IMR-90 (cell line): Measurements from ENCODE around the gene LECT2.

ENCODE experiments used
- BHLHE40 ChIP-seq: fragments of 150-350 bp; IDR thresholded peaks from 2 replicates; pipeline ENCODE4 v1.6.1; 2016; ENCODE audit warnings: mild to moderate bottlenecking, low read depth, low read length
- CHD1 ChIP-seq: IDR thresholded peaks from 2 replicates; pipeline ENCODE4 v1.6.1; 2012; ENCODE audit warnings: low read depth, low read length, improper control_type of control experiment
- CTCF ChIP-seq: conservative IDR thresholded peaks from 2 replicates; pipeline ENCODE4 v1.5.1; 2012; ENCODE audit warnings: mild to moderate bottlenecking, low read depth, low read length, improper control_type of control experiment
- FOS ChIP-seq: fragments of 150-350 bp; IDR thresholded peaks from 2 replicates; pipeline ENCODE4 v1.6.1; 2016; ENCODE audit warnings: low read depth, low read length
- MXI1 ChIP-seq: IDR thresholded peaks from 2 replicates; pipeline ENCODE4 v1.6.1; 2012; ENCODE audit warnings: low read depth, mild to moderate bottlenecking, low read length, moderate library complexity, borderline replicate concordance
- NFE2L2 ChIP-seq: fragments of 150-350 bp; IDR thresholded peaks from 2 replicates; pipeline ENCODE4 v1.6.1; 2016; ENCODE audit warnings: low read depth, mild to moderate bottlenecking, low read length
- POLR2A ChIP-seq: IDR thresholded peaks from 2 replicates; pipeline ENCODE4 v1.6.1; 2012; ENCODE audit warnings: mild to moderate bottlenecking, low read depth, low read length
- RAD21 ChIP-seq: IDR thresholded peaks from 2 replicates; pipeline ENCODE4 v1.6.1; 2012; ENCODE audit warnings: low read length, improper control_type of control experiment
- RCOR1 ChIP-seq: IDR thresholded peaks from 2 replicates; pipeline ENCODE4 v1.6.1; 2012; ENCODE audit warnings: mild to moderate bottlenecking, low read length, improper control_type of control experiment; ENCODE audit not compliant: insufficient replicate concordance
- RFX5 ChIP-seq: IDR thresholded peaks from 2 replicates; pipeline ENCODE4 v1.8.0; 2012; ENCODE audit warnings: low read depth, mild to moderate bottlenecking, low read length, moderate library complexity
- SMC3 ChIP-seq: fragments of 150-350 bp; IDR thresholded peaks from 2 replicates; pipeline ENCODE4 v1.6.1; 2016; ENCODE audit warnings: low read depth, mild to moderate bottlenecking, antibody characterized with exemption, low read length, moderate library complexity
- USF2 ChIP-seq: fragments of 150-350 bp; IDR thresholded peaks from 2 replicates; pipeline ENCODE4 v1.6.1; 2017; ENCODE audit warnings: mild to moderate bottlenecking, antibody characterized with exemption, low read length, low read depth
- TF ChIP-seq, protein P1 (sequence below): fragments of 150-350 bp; IDR thresholded peaks from 2 replicates; pipeline ENCODE4 v1.6.1; 2016; ENCODE audit warnings: low read depth, mild to moderate bottlenecking, low read length, moderate library complexity, borderline replicate concordance

DNA sequence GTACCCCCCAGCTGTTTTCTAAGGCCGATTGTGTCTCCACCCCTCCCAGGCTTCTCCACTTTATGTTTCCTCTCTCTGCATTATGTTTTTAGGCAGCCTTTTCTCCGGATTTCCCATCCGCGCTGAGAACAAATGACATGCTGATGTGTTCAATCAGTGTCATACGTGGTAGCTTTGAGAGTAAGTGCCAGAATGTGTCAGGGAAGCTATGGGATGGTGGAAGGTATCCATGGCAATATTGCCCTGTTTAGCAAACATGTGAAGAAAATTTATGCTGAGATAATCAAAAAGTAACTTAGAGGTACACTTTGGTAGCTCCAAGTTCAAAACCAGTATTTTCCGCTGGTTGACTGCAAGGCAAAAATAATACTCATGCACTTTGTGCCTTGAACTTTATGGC is 36.6 kb upstream of the LECT2 start:
- TF ChIP-seq RAD21 (no peak), NFE2L2 (no peak), SMC3 (no peak), CTCF (no peak), FOS (no peak), BHLHE40 (no peak), MXI1 (no peak), POLR2A (no peak), RCOR1 (no peak), RFX5 (no peak), CHD1 (no peak), USF2 (no peak)
- TF ChIP-seq, protein P1, sequence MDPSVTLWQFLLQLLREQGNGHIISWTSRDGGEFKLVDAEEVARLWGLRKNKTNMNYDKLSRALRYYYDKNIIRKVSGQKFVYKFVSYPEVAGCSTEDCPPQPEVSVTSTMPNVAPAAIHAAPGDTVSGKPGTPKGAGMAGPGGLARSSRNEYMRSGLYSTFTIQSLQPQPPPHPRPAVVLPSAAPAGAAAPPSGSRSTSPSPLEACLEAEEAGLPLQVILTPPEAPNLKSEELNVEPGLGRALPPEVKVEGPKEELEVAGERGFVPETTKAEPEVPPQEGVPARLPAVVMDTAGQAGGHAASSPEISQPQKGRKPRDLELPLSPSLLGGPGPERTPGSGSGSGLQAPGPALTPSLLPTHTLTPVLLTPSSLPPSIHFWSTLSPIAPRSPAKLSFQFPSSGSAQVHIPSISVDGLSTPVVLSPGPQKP, result no peak
